Osteoblast (primary cell): ENCODE data around the gene LDB3. TPM values are rescaled to one million over a fixed set of nuclear protein-coding genes. Genes with fewer than 3 reads are reported as not detected.

Experiments used
- DNase-seq: peaks from one replicate; pipeline ENCODE4 v3.0.0; 2011; ENCODE audit warnings: low spot score, mixed read lengths; ENCODE audit not compliant: insufficient read length; ENCODE audit errors: missing footprints
- H2AFZ ChIP-seq: 2 replicates; pipeline ENCODE4 v1.6.0; 2011; ENCODE audit warnings: mild to moderate bottlenecking, low read length
- H3K27ac ChIP-seq: 2 replicates; pipeline ENCODE4 v1.5.1; 2011; ENCODE audit warnings: mild to moderate bottlenecking, low read depth, low read length, moderate library complexity
- H3K27me3 ChIP-seq: 2 replicates; pipeline ENCODE4 v1.6.0; 2012; ENCODE audit warnings: mild to moderate bottlenecking, control low read depth, inconsistent platforms, low read length, moderate library complexity; ENCODE audit not compliant: insufficient read depth
- H3K36me3 ChIP-seq: 2 replicates; pipeline ENCODE4 v1.5.1; 2011; ENCODE audit warnings: mild to moderate bottlenecking, low read length, control low read depth, moderate library complexity; ENCODE audit not compliant: insufficient read depth
- H3K4me1 ChIP-seq: 2 replicates; pipeline ENCODE4 v1.5.1; 2011; ENCODE audit warnings: mild to moderate bottlenecking, low read length, control low read depth, moderate library complexity; ENCODE audit not compliant: insufficient read depth
- H3K4me2 ChIP-seq: 2 replicates; pipeline ENCODE4 v1.6.0; 2011; ENCODE audit warnings: mild to moderate bottlenecking, low read length; ENCODE audit not compliant: insufficient read depth
- H3K4me3 ChIP-seq: fragments of 200-600 bp; sonication (generic); 3 replicates; pipeline ENCODE4 v1.5.1; 2012; ENCODE audit warnings: mild to moderate bottlenecking, low read length, inconsistent platforms; ENCODE audit not compliant: insufficient read depth
- H3K79me2 ChIP-seq: 2 replicates; pipeline ENCODE4 v1.6.0; 2012; ENCODE audit warnings: mild to moderate bottlenecking, low read length, control low read depth, inconsistent platforms; ENCODE audit not compliant: insufficient read depth
- H3K9me3 ChIP-seq: 2 replicates; pipeline ENCODE4 v1.5.1; 2011; ENCODE audit warnings: low read depth, low read length, control low read depth
- H4K20me1 ChIP-seq: 2 replicates; pipeline ENCODE4 v1.6.0; 2012; ENCODE audit warnings: mild to moderate bottlenecking, low read length, control low read depth; ENCODE audit not compliant: insufficient read depth
- CTCF ChIP-seq: IDR thresholded peaks from 2 replicates; pipeline ENCODE4 v1.5.1; 2011; ENCODE audit warnings: mild to moderate bottlenecking, low read depth, low read length, moderate library complexity; ENCODE audit errors: extremely low read depth
- total RNA-seq: library from RNA; depleted of rRNA; stranded (reverse); fragments of >200 nt; gene quantifications from 2 replicates; pipeline ENCODE4 v1.2.3, GENCODE V29; 2012

LDB3 gene
- total RNA-seq, 1 donor: under 0.01 TPM

- Histone ChIP-seq H3K4me2 (no peak overlapping the region), H3K4me1 (peaks cover 4% of the 10 kb centered on the region), H3K4me3 (no peak overlapping the region), H2AFZ (no peak overlapping the region), H4K20me1 (no peaks in the 10 kb centered on the region), H3K27ac (no peak overlapping the region), H3K9me3 (no peaks in the 10 kb centered on the region), H3K27me3 (no peaks in the 10 kb centered on the region), H3K36me3 (no peaks in the 10 kb centered on the region), H3K79me2 (no peaks in the 10 kb centered on the region)
- DNase-seq: no peak
- no peak for TF ChIP-seq CTCF
These were observed 73.9 kb downstream of the LDB3 start for GRCh38 chr10:86742230-86742629.

DNA sequence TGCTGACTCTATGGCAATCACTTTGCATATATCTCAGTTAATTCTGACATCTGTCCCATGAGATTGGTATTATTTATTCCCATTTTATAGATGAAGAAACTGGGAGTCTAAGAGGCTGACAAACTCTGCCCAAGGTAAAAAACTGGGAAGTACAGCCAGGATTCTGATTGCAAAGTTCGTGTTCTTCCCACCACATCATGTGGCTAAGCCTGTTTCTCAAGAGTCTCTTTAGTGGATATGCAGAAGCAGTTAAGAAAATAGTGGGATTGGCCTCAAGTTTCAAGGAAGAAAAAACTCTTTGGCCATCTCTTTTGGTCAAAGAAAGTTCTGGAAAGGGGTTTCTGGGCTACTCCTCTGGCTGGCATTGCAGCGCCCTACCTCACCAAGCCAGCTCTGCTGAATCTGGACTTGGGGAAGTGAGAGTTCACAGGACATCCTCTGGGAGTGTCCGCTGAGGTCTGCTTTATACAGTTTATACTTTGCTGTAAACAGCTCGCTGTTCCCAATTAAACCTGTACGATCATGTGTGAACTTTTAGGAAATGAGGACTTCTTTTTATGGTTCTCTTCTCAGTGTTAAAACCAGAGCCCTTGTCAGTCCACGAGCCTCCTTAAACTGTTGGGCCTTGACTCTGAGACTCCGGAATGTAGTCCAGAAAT is 75.9 kb downstream of the LDB3 start:
- peak overlapping the region; percentile 55 for H2AFZ ChIP-seq
- H4K20me1 ChIP-seq: peaks cover 4% of the 10 kb centered on the region
- no peak for DNase-seq
- TF ChIP-seq CTCF: no peak
- H3K9me3 ChIP-seq: no peaks in the 10 kb centered on the region
- H3K79me2 ChIP-seq: no peaks in the 10 kb centered on the region
- H3K27ac ChIP-seq: no peak overlapping the region
- no peak overlapping the region for H3K4me3 ChIP-seq
- peaks cover 12% of the 10 kb centered on the region for H3K4me1 ChIP-seq
- H3K36me3 ChIP-seq: no peaks in the 10 kb centered on the region
- no peak overlapping the region for H3K4me2 ChIP-seq
- H3K27me3 ChIP-seq: no peaks in the 10 kb centered on the region

- peaks cover 12% of the 10 kb centered on the region for H3K4me1 ChIP-seq
- peaks cover 4% of the 10 kb centered on the region for H4K20me1 ChIP-seq
- no peak for TF ChIP-seq CTCF
- H2AFZ ChIP-seq: no peak overlapping the region
- no peak overlapping the region for H3K27ac ChIP-seq
- no peaks in the 10 kb centered on the region for H3K9me3 ChIP-seq
- peaks cover 14% of the 10 kb centered on the region for H3K79me2 ChIP-seq
- DNase-seq: no peak
- no peak overlapping the region for H3K4me3 ChIP-seq
- peak overlapping the region; percentile 13 for H3K4me2 ChIP-seq
- H3K27me3 ChIP-seq: no peaks in the 10 kb centered on the region
- H3K36me3 ChIP-seq: no peaks in the 10 kb centered on the region
These were observed 79.7 kb downstream of the LDB3 start for GRCh38 chr10:86747796-86748581.

DNA sequence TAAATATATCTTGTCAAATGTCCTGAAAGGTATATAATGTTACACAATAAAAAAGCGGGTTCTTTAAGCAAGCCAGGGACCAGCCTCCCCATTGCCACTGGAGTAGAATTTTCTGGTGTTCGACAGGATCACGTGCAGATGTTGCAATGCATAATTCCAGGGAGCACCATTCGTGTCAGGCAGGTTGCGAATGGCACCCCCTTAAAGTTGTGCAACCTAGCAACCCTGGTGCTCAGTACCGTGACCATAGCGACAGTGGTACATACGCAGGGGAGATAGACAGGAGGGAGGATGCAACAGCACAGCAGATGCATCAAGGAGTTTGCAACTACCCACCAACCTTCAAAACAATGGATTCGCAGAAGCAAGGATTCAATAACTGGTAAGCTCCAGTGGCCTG is 81.5 kb downstream of the LDB3 start:
- Histone ChIP-seq H3K27me3 (no peaks in the 10 kb centered on the region), H3K79me2 (peaks cover 27% of the 10 kb centered on the region), H4K20me1 (peaks cover 4% of the 10 kb centered on the region), H3K27ac (no peak overlapping the region), H3K36me3 (no peaks in the 10 kb centered on the region), H3K4me2 (no peak overlapping the region), H3K4me3 (no peak overlapping the region), H3K4me1 (peaks cover 9% of the 10 kb centered on the region), H2AFZ (no peak overlapping the region), H3K9me3 (no peaks in the 10 kb centered on the region)
- no peak for TF ChIP-seq CTCF
- DNase-seq: no peak
